IPS-NIHi7 (cell line): ENCODE data around the gene ARHGEF39.

ENCODE experiments used
- DNase-seq: peaks from one replicate; pipeline ENCODE4 v3.0.0; 2012; ENCODE audit warnings: mixed read lengths; ENCODE audit errors: extremely low spot score

Gene ARHGEF39

DNA sequence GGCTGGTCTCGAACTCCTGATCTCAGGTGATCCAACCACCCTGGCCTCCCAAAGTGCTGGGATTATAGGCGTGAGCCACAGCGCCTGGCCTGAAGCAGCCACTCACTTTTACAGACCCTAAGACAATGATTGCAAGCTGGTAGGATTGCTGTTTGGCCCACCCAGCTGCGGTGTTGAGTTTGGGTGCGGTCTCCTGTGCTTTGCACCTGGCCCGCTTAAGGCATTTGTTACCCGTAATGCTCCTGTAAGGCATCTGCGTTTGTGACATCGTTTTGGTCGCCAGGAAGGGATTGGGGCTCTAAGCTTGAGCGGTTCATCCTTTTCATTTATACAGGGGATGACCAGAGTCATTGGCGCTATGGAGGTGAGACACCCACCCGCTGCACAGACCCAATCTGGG is 10.2 kb upstream of the ARHGEF39 start:
- no peak for DNase-seq

GRCh38 chr9:35674025-35674361 is 9.0 kb upstream of the ARHGEF39 start:
- no peak for DNase-seq

- no peak for DNase-seq
Measured at GRCh38 chr9:35673132-35674024, 8.4 kb upstream of the ARHGEF39 start, which contains the start of gene CA9. Gene CA9 (plus strand): TSS chr9:35673928. CDS start chr9:35673960, 32 bp downstream.

DNA sequence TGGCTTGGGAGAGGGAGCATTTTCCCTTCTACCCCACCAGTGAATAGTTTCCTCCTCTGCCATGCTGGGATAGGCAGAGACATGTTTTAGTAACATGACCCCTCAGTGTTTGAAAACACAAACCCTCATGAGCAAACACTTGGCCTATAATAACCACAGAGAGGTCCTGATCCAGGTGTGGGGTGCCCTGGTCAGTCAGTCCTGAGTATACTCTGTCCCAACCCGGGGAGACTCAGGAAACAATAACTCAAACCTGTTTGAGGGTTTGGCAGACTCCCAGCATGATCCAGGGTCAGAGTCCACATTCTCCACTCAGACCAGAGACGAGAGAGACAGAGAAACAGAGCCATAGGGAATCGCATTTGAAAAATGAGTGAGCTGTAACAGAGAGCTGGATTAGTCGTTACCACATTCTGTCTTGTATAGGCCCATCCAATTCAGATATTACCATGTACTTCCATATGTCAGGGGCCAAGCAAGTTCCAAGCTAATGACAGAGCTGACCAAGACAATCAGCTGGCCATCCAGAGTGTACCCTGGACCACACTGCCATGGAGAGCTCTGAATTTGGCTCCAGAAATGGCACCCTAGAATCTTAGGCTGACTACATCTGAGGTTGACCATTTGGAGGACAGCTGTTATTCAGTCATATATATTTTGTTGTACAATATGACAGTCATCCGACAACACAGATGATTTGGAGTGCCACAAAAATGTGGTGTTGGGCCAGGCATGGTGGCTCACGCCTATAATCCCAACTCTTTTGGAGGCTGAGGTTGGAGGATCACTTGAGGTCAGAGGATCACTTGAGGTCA is 4.5 kb upstream of the ARHGEF39 start:
- DNase-seq: no peak

DNA sequence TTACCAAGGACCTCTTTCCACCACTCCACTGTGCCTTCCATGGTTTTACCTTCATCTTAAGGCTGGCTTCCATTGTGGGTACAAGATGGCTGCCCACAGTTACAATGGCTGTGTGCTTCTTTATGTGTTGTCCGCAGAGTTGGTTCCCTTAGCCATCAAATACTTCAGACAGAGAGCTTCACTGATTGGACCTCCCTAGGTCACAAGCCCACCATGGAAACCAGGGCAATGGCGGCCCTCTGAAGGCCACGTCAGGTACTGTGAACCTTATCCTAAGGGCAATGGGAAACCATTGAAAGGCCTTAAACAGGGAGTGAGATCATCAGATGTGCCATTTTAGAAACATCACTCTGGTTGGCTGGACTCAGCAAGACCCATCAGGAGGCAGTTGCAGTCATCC is 2.9 kb upstream of the ARHGEF39 start:
- DNase-seq: no peak

DNA sequence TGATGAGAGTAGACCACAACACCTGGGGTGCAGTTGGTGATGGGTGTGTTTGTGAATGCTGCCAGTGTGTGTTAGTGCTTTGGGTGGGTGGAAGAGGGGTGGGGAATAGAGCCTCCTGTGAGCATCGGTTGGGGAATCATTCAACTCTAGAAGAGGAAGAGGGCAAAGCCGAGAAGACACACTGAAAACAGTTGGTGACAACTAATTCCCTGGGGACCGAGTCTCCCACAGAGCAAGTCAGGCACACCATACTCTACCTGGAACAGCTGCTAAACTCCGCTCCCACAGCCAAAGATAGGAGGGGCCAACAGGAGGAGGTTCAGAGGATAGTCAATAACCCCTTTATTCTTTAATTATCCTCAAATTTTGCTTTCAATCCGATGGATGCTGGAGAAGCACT is 1.6 kb upstream of the ARHGEF39 start:
- no peak for DNase-seq

DNA sequence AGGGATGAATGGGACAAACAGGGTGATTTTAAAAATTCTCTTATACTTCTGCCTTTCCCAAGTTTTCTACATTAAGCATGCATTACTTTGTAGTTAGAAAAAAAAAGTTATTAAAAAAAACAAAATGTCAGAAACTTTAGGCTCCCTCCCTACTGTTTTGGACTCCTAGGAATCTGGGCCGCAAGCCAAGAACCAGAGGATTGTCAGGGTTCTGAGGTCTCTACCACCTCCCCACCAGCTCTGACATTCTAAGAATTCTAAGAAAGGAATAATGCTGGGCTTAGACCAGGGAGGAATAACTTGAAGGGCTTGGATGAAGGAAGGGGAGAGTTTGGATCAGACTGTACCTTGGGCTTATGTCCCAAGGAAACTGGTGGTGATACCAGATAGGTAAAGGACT is 1.1 kb upstream of the ARHGEF39 start:
- DNase-seq: no peak

GRCh38 chr9:35665471-35665818 is 450 bp upstream of the ARHGEF39 start:
- no peak for DNase-seq

DNA sequence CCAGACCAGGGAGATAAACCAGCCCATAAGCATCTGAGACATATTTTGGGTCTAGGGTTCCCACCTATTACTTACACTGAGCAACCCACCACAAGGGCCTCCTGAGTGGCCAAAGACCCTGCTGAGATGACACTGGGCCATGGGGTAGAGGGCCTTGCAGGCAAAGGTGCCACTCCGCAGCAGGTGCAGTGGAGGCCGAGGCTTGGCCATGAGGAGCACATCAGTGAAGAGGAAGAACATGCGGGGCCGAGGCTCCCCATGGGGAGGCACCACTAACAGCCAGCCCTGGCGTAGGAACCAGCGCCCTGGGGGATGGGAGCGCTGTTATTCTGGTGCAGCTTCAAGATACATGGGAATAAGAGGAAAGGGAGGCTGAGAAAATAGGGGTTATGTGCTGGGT is 2.6 kb downstream of the ARHGEF39 start:
- no peak for DNase-seq

- DNase-seq: no peak
Measured at GRCh38 chr9:35661756-35662350, 3.1 kb downstream of the ARHGEF39 start.

DNA sequence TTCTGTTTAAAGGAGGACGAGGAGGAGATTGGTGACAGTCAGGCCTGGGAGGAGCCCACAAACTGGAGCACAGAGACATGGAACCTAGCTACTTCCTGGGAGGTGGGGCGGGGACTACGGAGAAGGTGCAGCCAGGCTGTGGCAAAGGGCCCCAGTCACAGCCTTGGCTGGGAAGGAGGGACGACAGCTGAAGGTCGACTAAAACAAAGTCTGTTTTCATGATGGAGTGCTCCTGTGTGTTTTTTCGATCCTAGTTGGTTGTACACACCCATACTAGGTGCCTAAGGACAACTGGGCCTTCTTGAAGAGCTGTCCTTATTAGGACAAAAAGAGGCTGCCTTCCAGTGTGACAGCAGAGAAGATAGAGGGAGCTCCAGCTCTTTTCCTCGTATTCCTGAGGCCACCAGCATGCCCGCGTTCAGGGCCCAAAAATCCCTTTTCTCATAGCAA is 4.0 kb downstream of the ARHGEF39 start:
- no peak for DNase-seq

DNA sequence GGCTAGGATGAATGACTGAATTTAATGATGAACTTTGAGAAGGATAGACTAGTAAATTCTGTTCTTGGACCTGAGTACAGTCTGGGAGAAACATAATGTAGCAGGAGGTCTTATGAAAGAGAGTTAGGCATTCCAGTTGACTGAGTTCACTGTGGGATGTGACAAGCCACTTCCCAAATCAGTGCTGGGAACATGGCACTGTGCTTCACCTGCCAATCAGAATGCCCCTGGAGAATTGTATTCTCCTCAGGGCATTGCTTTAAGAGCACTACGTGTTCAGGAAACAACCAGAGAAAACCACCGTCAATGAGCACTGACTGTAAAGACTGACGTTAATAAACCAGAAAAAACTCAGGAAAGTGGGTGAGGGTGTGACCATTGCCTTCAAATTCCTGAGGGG is 5.7 kb downstream of the ARHGEF39 start:
- no peak for DNase-seq

DNA sequence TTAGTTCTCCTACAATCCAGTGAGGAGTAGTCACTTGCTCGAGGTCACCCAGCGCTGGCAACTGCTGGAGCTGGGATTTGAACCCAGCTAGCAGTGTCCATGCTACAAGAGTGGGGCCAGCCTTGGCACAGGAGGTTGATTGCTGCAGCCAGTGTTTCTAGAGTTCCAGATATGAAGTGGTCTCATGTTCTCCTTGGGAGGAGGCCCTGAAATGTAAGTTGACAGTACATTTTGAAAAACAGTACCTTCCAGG is 6.1 kb downstream of the ARHGEF39 start:
- DNase-seq: no peak

GRCh38 chr9:35658137-35658967 is 6.6 kb downstream of the ARHGEF39 start, which contains the start of gene CCDC107:
Gene CCDC107 (plus strand): TSS chr9:35658292. CDS start chr9:35658380, 88 bp downstream.
- DNase-seq: peak; percentile 89

GRCh38 chr9:35657546-35658136 is 7.4 kb downstream of the ARHGEF39 start, which contains the start of gene RMRP:
Gene RMRP (minus strand): TSS chr9:35658019.
- DNase-seq: peak; percentile 91

DNA sequence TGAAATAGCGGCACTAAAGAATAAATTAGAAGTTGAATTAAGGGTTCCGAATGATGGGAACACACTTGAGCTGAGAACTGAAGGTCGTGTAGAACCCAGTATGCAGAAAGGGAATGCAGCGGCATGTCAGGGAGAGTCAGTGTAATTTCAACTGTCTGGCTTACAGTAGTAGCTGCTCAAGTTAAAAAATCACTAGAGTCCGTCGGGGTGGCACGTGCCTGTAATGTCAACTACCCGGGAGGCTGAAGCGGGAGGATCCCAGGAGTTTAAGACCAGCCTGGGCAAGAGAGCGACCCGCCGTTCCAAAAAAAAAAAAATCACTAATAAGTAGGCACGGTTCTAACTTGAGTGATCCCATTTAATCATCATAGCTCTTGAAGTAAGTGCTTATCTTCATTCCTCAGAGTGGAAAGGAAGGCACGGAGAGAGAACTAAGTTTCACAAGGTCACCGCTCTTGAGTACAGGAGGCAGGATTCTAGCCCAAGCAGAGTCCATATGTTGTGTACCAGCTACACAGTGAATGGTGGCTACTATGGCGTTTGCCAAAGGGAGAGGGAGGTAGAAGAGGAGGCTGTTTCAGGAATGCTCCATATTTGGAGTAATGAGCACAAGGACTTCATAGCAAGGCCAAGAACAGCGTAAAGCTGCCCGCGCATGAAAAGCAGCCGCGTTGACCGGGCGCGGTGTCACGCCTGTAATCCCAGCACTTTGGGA is 8.0 kb downstream of the ARHGEF39 start:
- no peak for DNase-seq

DNA sequence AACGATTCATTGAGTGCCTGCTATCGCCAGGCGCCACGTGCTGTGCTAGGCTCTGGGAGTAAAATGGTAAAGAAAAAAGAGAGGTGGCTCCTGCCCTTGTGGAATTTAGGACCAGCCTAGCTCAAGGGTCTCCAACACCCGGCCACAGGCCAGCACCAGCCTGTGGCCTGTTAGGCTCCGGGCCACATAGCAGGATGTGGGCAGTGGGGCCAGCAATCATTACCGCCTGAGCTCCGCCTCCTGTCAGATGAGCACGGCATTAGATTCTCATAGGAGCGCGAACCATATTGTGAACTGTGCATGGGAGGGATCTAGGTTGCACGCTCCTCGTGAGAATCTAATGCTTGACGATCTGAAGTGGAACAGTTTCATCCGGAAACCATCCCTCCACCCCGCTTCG is 8.6 kb downstream of the ARHGEF39 start:
- no peak for DNase-seq

DNA sequence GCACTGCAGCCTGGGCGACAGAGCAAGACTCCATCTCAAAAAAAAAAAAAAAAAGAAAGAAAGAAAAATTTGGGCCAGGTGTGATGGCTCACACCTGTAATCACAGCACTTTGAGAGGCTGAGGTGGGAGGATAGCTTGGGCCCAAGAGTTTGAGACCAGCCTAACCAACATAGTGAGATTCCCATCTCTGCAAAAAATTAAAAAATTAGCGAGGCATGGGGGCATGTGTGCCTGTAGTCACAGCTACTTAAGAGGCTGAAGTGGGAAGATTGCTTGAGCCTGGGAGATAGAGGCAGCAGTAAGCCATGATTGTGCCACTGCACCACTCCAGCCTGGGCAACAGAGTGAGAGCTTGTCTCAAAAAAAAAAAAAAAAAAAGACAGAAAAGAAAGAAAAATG is 11.4 kb downstream of the ARHGEF39 start:
- no peak for DNase-seq

DNA sequence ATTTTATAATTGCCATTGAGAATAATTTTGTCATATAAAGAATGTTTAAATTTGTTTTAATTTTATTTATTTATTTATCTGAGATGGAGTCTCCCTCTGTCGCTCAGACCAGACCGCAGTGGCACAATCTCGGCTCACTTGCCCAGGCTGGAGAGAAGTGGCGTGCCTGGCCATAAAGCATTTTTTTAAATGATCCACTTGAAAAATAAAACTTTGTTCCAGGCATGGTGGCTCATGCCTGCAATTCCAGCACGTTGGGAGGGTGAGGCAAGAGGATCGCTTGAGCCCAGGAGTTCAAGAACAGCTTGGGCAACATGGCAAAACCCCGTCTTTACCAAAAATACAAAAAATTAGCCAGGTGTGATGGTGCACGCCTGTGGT is 12.2 kb downstream of the ARHGEF39 start:
- DNase-seq: no peak

DNA sequence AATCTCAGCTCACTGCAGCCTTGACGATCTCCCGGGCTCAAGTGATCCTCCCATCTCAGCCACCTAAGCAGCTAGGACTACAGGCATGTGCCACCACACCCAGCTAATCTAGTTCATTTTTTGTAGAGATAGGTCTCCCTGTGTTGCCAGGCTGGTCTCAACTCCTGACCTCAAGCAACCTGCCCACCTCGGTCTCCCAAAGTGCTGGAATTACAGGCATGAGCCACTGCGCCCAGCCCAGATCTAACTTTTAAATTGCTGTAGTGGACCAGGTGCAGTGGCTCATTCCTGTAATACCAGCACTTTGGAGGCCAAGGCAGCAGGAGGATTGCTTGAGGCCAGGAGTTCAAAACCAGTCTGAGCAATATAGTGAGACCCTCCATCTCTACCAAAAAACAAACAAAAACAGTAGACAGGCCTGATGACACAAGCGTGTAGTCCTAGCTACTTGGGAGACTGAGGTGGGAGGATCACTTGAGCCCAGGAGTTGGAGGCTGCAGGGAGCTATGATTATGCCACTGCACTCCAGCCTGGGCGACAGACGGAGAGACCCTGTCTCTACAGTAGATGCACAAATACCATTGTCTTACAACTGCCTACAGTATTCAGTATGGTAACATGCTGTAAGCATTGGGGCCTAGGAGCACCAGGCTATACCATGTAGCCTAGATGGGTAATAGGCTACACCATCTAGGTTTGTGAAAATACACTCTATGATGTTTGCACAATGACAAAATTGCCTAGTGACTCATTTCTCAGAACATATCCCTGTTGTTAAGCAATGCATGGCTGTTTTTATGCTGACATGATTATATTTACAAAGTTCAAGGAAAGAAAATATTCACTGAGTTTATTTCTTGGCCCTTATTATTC is 12.8 kb downstream of the ARHGEF39 start:
- DNase-seq: no peak
